HepG2 (cell line): ENCODE data around the gene ETV6. TPM values are rescaled to one million over a fixed set of nuclear protein-coding genes. Genes with fewer than 3 reads are reported as not detected.

Source experiments
- ATAC-seq: fragments of 200-7000 bp; cut with Tn5 transposase; 3 replicates; pipeline ENCODE4 v1.9.1; 2020; ENCODE audit warnings: mild to moderate bottlenecking, moderate library complexity
- BruUV-seq: library from RNA; stranded (reverse); fragments of 400-500 nt; replicated peaks from 2 replicates; lab custom pipeline; 2021; lab: Mats Ljungman, UMichigan
- CTCF ChIA-PET: fragments of 300-600 bp; formaldehyde crosslinking; extraction: SDS; loops from one replicate; lab custom pipeline; 2021; ENCODE audit warnings: low total read pairs, inconsistent platforms, low intra/inter-chr PET ratio; lab: Yijun Ruan, JAX
- POLR2A ChIA-PET: fragments of 350-600 bp; sonication (Branson Sonifier 250); formaldehyde crosslinking; loops from one replicate; lab custom pipeline; 2020; ENCODE audit warnings: antibody characterized with exemption, inconsistent platforms; lab: Yijun Ruan, JAX
- DNase-seq: peaks from one replicate; pipeline ENCODE4 v3.0.0-alpha.2; 2015; ENCODE audit warnings: low spot score
- FAIRE-seq: peaks from 3 replicates; lab custom pipeline; 2011; peaks lifted over from hg19 to GRCh38; lab: Jason Lieb, UNC
- H2AFZ ChIP-seq: one replicate; pipeline ENCODE4 v1.6.1; 2011; ENCODE audit warnings: low read length, inconsistent platforms
- H3K27ac ChIP-seq: fragments of 300-600 bp; 3 replicates; pipeline ENCODE4 v1.8.0; 2011; ENCODE audit warnings: mixed run types, mild to moderate bottlenecking, mixed read lengths, low read length, inconsistent platforms; ENCODE audit not compliant: insufficient read depth; ENCODE audit errors: extremely low read length
- H3K27me3 ChIP-seq, 2 experiments: fragments of 200-600 bp in 1 of 2; 2 replicates in 1 of 2; 3 replicates in 1 of 2; pipeline versions ENCODE4 v1.6.0 to v1.8.0; 2011; ENCODE audit warnings: low read length in 2 of 2, mild to moderate bottlenecking in 2 of 2, moderate library complexity in 2 of 2, inconsistent platforms in 1 of 2; ENCODE audit not compliant: insufficient read depth in 2 of 2, control insufficient read depth in 1 of 2
- H3K36me3 ChIP-seq, 2 experiments: fragments of 200-600 bp in 1 of 2; replicated peaks in 1 of 2; 2 replicates in 1 of 2; 3 replicates in 1 of 2; pipeline versions ENCODE4 v1.5.1 to v1.8.0; 2011; ENCODE audit warnings: low read length in 2 of 2, inconsistent platforms in 1 of 2; ENCODE audit not compliant: insufficient read depth in 2 of 2, control insufficient read depth in 1 of 2
- H3K4me1 ChIP-seq: 2 replicates; pipeline ENCODE4 v1.5.1; 2012; ENCODE audit warnings: low read length, inconsistent platforms; ENCODE audit not compliant: insufficient read depth
- H3K4me2 ChIP-seq: 2 replicates; pipeline ENCODE4 v1.6.0; 2011; ENCODE audit warnings: low read depth, low read length, inconsistent platforms
- H3K4me3 ChIP-seq, 3 experiments: fragments of 200-600 bp in 1 of 3; sonication (generic), shearing (Covaris generic) in 1 of 3; replicated peaks in 1 of 3; 2 replicates each; pipeline ENCODE4 v1.5.1; 2011 to 2016; ENCODE audit warnings: low read length in 3 of 3, inconsistent platforms in 2 of 3, low read depth in 2 of 3, mild to moderate bottlenecking in 2 of 3, control low read depth in 1 of 3, mixed read lengths in 1 of 3; ENCODE audit not compliant: insufficient read depth in 1 of 3
- H3K79me2 ChIP-seq: one replicate; pipeline ENCODE4 v1.6.1; 2011; ENCODE audit warnings: low read length, inconsistent platforms; ENCODE audit not compliant: insufficient read depth
- H3K9ac ChIP-seq: 2 replicates; pipeline ENCODE4 v1.6.0; 2011; ENCODE audit warnings: mild to moderate bottlenecking, low read depth, low read length, inconsistent platforms; ENCODE audit not compliant: insufficient read depth
- H3K9me3 ChIP-seq: 2 replicates; pipeline ENCODE4 v1.5.1; 2012; ENCODE audit warnings: mild to moderate bottlenecking, low read length
- H4K20me1 ChIP-seq: 2 replicates; pipeline ENCODE4 v1.6.0; 2011; ENCODE audit warnings: inconsistent platforms, mild to moderate bottlenecking, low read length, moderate library complexity; ENCODE audit not compliant: insufficient read depth
- MAFF ChIP-seq: IDR thresholded peaks from 2 replicates; pipeline ENCODE4 v1.6.1; 2011; ENCODE audit warnings: low read depth, low read length, improper control_type of control experiment
- NR2F6 ChIP-seq, 2 experiments: IDR thresholded peaks; 2 replicates each; pipeline ENCODE4 v1.6.1; 2016; ENCODE audit warnings: antibody characterized with exemption in 1 of 2, mild to moderate bottlenecking in 1 of 2
- REXO4 ChIP-seq: sonication (generic); formaldehyde crosslinking; IDR thresholded peaks from 2 replicates; pipeline ENCODE4 v1.8.0; 2022; ENCODE audit warnings: missing genetic modification reagents, mild to moderate bottlenecking, borderline replicate concordance
- TEAD3 ChIP-seq: optimal IDR thresholded peaks from 2 replicates; pipeline ENCODE3; 2016; ENCODE audit warnings: borderline replicate concordance
- ZNF44 ChIP-seq: sonication (generic); formaldehyde crosslinking; IDR thresholded peaks from 2 replicates; pipeline ENCODE4 v1.5.1; 2020; ENCODE audit warnings: mild to moderate bottlenecking, missing genetic modification reagents
- WGBS: methylation state at CpG from one replicate; pipeline ENCODE4 v1.1.6; 2017; ENCODE audit warnings: low lambda C conversion rate; 5-methylcytosine and 5-hydroxymethylcytosine counted together
- in situ Hi-C: cut with HindIII; loops from 2 replicates; pipeline ENCODE4 v1.10.0; 2017; ENCODE audit warnings: low pct_unique_long_range_greater_than_20kb; ENCODE audit not compliant: extremely low pct_ligation_motif_present
- intact Hi-C: fragments of 100-400 bp; cut with micrococcal nuclease; formaldehyde crosslinking; loops from one replicate; pipeline ENCODE4 v1.10.0; 2022; ENCODE audit not compliant: unreplicated experiment
- polyA plus RNA-seq, 8 experiments: library from polyadenylated mRNA; depleted of rRNA in 3 of 8; stranded (reverse) in 7 of 8; unstranded in 1 of 8; fragments of >200 nt; fragmentation: Illumina TruSeq in 4 of 8; extraction: Trizol in 4 of 8; gene quantifications; 2 replicates each; pipeline versions ENCODE4 v1.2.1 to v1.2.3, GENCODE V29; 2011 to 2016; ENCODE audit warnings: low read depth in 4 of 8, missing spikeins in 1 of 8, mixed read lengths in 1 of 8; ENCODE audit not compliant: insufficient read depth in 1 of 8
- total RNA-seq, 5 experiments: library from RNA; depleted of rRNA; stranded (reverse); fragments of >200 nt; fragmentation: Illumina TruSeq; extraction: Trizol; gene quantifications; 2 replicates each; pipeline ENCODE4 v1.2.3, GENCODE V29; 2016; ENCODE audit warnings: low read depth in 1 of 5
- TF ChIP-seq, protein P1 (sequence below): sonication (generic); formaldehyde crosslinking; IDR thresholded peaks from 2 replicates; pipeline ENCODE4 v1.4.0; 2020; ENCODE audit warnings: missing genetic modification reagents
- TF ChIP-seq, protein P2 (sequence below): sonication (generic); formaldehyde crosslinking; IDR thresholded peaks from 2 replicates; pipeline ENCODE4 v1.4.0; 2020; ENCODE audit warnings: missing genetic modification reagents

The ETV6 gene
- total and polyA plus RNA-seq, 2 of the 13 experiments (the other 11 are each of a cell fraction or from before 2014, with no cell fraction given), result 2.2 to 3.0 TPM

DNA sequence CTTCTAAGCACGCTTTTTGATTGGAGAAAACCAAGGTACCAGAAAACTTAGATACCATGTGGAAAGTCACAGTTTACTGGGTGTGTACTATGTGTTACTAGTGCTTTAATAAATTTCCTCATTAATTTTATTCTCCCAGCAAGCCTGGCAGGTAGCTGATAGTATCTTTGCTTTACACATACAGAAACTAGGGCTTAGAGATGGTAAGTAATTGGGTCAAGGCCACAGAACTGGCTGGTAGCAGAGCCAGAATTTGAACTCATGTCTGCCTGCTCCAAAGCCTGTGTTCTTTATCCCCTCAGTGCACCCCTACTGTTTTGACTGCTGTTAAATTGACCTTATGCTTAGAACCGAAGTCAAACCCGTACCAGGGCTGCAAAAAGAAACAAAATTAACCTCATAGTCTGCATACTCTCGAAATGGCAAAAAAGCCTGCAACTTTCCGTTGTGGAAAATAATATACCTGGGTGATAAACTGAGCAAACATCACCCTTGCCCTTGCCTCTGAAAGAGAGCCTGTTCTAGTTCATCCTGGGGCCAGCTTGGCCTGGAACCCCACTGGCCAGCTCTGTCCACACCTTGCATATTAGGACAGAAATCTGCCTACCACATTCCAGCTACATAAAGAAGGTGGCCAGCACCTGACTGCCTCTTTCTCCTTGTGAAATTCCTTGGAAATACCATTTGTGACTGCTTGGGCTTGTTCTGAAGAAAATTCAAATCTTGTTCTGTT, 118.9 kb downstream of the ETV6 start:
- Histone ChIP-seq H3K79me2 (no peaks in the 10 kb centered on the region), H2AFZ (no peak overlapping the region), H3K27ac (no peak overlapping the region), H4K20me1 (no peaks in the 10 kb centered on the region), H3K9me3 (no peaks in the 10 kb centered on the region), H3K36me3 (no peaks in the 10 kb centered on the region), H3K27me3 (no peaks in the 10 kb centered on the region), H3K4me2 (peak overlapping the region; percentile 18), H3K4me1 (peaks cover 32% of the 10 kb centered on the region), H3K9ac (no peak overlapping the region), H3K4me3 (no peak overlapping the region)
- ChIA-PET CTCF (no interaction called here), POLR2A (no interaction called here)
- no peak for FAIRE-seq
- in situ Hi-C loops, result no loop called here
- intact Hi-C loops, result no loop called here
- TF ChIP-seq ZNF44 (CRISPR knock-in tag), result no peak
- TF ChIP-seq NR2F6 (IDR thresholded peaks at IDR 0.05), result no peak
- TF ChIP-seq NR2F6 (CRISPR knock-in tag; IDR thresholded peaks at IDR 0.05), result 0 out of 2 replicates have a peak, but pooled peaks have one; percentile 28
- TF ChIP-seq REXO4, result no peak
- peak; percentile 39 for TF ChIP-seq TEAD3
- TF ChIP-seq, protein P1, sequence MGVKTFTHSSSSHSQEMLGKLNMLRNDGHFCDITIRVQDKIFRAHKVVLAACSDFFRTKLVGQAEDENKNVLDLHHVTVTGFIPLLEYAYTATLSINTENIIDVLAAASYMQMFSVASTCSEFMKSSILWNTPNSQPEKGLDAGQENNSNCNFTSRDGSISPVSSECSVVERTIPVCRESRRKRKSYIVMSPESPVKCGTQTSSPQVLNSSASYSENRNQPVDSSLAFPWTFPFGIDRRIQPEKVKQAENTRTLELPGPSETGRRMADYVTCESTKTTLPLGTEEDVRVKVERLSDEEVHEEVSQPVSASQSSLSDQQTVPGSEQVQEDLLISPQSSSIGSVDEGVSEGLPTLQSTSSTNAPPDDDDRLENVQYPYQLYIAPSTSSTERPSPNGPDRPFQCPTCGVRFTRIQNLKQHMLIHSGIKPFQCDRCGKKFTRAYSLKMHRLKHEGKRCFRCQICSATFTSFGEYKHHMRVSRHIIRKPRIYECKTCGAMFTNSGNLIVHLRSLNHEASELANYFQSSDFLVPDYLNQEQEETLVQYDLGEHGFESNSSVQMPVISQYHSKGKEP (CRISPR knock-in tag), result no peak
- TF ChIP-seq MAFF, result no peak
- TF ChIP-seq, protein P2, sequence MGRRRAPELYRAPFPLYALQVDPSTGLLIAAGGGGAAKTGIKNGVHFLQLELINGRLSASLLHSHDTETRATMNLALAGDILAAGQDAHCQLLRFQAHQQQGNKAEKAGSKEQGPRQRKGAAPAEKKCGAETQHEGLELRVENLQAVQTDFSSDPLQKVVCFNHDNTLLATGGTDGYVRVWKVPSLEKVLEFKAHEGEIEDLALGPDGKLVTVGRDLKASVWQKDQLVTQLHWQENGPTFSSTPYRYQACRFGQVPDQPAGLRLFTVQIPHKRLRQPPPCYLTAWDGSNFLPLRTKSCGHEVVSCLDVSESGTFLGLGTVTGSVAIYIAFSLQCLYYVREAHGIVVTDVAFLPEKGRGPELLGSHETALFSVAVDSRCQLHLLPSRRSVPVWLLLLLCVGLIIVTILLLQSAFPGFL (CRISPR knock-in tag), result no peak
- no TSS peak for BruUV-seq
- ATAC-seq, result peak; percentile 75
- peak; percentile 35 for DNase-seq
- 33% methylated on average over 5 of the region's 5 CpGs for WGBS
